Fibroblast of skin of left biceps (primary cell): ENCODE results near the gene ALPP.
"Not testable (repeated sequence)": the region's sequence is repeated elsewhere in the genome, so short reads cannot be mapped to it uniquely, and the experiment has no call there.

Experiments used
- DNase-seq, 2 experiments: peaks; one replicate each; pipeline ENCODE4 v3.0.0-alpha.2; 2013; ENCODE audit warnings: low read depth in 2 of 2

ALPP gene

GRCh38 chr2:232406556-232407310 lies 28.2 kb downstream of the ALPP start, which contains the start of gene ALPG:
Gene ALPG (plus strand): TSS chr2:232406844. CDS start chr2:232406895, 51 bp downstream.
- no peak for DNase-seq

DNA sequence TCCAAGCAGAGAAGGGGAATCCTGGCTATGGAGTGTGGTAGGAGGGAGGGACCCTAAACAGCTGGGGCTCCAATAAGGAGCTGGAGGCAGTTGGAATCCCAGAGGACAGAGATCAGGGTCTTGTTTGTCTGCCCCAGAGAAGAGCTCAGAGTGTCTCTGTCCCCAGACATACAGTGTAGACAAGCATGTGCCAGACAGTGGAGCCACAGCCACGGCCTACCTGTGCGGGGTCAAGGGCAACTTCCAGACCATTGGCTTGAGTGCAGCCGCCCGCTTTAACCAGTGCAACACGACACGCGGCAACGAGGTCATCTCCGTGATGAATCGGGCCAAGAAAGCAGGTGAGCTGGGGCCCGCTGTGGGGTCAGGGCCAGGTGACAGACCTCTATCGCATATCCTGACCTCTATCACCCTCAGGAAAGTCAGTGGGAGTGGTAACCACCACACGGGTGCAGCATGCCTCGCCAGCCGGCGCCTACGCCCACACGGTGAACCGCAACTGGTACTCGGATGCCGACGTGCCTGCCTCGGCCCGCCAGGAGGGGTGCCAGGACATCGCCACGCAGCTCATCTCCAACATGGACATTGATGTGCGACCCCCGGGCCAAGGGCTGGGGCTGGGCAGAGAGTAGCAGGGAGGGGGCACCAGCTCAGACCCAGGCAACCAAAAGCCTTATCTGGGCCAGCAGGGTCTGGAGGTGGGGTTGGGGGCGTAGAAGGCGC lies 29.0 kb downstream of the ALPP start:
- DNase-seq: not testable (repeated sequence)

DNA sequence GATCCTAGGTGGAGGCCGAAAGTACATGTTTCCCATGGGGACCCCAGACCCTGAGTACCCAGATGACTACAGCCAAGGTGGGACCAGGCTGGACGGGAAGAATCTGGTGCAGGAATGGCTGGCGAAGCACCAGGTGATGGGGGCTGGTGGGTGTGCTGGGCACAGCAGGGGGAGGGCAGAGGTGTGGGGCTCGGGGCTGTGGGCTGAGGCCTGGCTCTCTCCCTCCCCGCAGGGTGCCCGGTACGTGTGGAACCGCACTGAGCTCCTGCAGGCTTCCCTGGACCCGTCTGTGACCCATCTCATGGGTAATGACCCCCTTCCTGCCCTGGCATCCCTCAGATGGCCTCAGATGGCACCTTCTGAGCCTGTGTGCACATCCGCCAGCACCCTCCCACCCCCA lies 29.7 kb downstream of the ALPP start:
- not testable (repeated sequence) for DNase-seq

DNA sequence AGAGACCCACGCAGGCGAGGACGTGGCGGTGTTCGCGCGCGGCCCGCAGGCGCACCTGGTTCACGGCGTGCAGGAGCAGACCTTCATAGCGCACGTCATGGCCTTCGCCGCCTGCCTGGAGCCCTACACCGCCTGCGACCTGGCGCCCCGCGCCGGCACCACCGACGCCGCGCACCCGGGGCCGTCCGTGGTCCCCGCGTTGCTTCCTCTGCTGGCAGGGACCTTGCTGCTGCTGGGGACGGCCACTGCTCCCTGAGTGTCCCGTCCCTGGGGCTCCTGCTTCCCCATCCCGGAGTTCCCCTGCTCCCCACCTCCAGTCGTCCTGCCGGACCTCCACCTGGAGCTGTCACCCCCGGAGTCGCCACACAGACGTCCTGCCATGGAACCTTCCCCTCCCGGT lies 31.1 kb downstream of the ALPP start:
- not testable (repeated sequence) for DNase-seq

DNA sequence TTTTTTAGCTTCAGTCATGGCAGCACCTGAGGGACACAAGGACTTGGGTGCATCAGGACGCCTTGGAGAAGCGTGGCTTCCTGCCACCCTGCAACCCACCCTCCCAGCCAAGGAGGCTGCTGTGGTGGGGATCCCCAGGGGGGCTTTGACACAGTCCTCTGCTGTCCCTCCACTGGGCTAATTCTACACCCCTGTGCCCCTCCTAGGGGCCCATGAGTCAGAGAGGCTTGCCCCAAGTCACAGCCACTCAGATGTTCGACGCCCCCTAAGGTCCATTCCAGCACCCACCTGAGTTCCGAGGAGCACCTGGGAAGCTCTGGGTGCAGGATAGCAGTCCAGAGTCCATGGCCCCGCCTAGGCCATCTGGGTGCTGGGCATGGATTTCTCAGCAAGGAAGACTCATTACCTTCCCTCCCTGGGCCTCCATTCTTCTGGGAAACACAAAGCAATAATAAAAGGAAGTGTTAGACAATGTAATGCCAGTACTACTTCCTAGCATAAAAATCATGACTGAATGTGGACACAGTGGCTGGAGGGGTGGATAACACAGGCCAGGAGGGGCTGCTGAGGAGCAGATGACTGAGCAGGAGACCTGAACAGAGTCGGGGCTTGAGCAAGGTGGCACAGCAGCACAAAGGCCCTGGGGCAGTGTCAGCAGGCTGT lies 31.8 kb downstream of the ALPP start:
- DNase-seq: no peak

GRCh38 chr2:232411901-232412629 lies 33.5 kb downstream of the ALPP start:
- DNase-seq: no peak

- DNase-seq: no peak
Measured at GRCh38 chr2:232412986-232413385, 34.4 kb downstream of the ALPP start.

DNA sequence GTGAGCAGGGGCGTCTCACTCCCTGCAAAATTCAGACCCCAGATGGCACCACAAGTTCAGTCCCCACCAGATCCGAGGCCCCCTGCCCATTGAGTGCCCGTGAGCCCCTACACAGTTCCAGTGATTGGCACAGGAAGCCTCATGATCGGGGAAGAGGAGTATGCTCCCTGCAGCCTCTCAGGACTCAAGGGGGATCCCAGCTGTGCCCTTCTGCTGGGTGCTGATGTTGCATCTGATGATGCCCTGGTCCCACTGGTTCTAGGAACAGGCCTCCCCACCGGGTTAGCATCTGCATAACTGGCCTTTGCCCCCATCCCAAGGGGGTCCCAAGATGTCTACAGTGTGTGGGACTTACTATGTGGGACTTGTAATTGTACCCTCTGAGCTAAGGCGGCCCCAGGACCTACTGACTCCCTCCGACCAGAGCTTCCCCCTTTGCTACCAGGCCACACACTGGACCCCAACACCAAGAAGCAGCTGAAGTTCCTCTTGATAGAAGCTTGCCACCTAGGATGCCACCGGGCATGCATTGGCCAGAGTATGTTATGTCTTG lies 36.7 kb downstream of the ALPP start:
- no peak for DNase-seq

- DNase-seq: no peak
Measured at GRCh38 chr2:232415736-232416520, 37.4 kb downstream of the ALPP start.

DNA sequence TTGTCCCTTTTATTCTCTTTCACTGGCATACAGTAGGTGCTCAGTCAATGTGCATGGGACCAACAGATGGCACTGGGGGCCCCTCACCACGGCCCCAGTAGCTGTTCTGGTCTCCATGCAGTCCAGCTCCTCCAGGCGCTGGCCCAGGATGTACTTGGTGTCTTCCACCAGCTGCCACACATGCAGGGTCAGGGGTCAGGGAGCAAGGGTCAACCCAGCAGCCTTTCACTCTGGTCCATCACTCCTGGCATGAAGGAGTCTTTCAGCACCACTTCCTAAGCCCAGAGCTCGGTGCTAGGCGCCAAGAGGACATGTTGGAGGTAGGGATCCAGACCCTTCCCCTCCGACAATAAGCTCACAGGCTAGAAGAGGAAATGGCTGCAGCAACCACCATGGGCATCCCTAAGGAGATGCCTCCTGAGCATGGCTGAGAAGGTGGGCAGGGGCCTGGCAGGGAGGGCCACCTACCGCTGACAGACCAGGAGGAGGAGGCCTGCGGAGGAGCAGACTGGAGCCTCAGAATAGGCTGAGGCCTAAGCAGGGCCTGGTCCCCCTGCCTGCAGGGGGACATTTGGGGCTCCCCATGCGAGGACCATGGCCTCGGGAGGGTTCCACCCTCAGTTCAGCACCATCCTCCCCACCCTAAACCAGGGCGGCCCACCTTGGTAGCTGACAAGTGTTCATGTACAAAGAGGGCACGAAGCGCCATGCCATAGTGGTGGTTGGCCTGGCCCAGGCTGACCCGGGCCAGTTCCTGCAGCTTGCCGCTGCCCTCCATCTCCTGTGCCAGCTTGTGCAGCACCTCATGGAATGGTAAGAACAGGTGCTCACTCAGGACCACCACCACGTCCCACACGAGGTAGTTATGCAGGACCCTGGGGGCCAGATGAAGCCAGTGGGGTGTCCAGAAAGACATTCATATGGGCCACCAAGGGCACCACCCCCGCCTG lies 38.2 kb downstream of the ALPP start:
- DNase-seq: no peak

- DNase-seq: no peak
Measured at GRCh38 chr2:232417489-232417888, 38.9 kb downstream of the ALPP start.

GRCh38 chr2:232418056-232418455 lies 39.5 kb downstream of the ALPP start:
- DNase-seq: no peak

- DNase-seq: no peak
Measured at GRCh38 chr2:232418466-232419244, 40.1 kb downstream of the ALPP start.

DNA sequence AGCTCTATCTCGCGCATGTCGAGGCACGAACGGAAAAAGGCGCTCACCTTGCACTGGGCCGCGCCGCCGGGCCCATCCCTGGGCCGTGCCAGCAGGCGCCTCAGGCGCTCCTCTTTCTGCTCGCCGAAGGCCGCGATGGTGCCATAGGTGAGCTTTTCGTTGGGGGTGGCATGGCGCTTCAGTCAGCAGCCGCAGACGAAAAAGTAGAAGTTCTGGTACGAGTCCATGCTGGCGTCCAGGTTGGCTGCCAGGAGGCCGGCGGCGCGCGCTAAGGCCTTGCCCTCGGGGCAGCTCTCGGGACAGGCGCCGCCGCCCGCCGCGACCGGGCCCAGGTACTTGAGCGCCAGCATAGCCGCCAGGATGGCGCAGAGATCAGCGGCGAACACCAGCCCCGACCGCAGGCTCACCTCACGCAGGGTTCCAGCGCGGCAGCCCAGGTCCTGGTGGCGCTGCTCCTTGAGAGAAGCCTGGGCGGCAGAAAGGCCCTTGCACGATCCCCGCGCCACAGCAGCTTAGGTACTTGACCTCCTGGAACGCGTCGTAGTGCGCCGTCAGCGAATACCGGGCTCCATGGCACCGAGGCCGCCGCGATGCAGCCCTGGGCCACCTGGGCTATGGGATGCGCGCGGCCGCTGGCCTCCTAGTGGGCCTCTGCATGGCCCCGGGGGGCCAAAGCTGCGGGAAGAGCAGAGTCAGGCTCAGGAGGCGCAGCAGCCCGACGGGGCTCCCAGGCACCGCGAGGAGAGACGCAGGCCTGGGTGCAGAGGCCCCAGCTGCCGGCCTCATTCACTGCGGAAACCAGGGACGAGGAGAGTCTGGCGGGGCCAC lies 40.9 kb downstream of the ALPP start:
- DNase-seq: no peak

DNA sequence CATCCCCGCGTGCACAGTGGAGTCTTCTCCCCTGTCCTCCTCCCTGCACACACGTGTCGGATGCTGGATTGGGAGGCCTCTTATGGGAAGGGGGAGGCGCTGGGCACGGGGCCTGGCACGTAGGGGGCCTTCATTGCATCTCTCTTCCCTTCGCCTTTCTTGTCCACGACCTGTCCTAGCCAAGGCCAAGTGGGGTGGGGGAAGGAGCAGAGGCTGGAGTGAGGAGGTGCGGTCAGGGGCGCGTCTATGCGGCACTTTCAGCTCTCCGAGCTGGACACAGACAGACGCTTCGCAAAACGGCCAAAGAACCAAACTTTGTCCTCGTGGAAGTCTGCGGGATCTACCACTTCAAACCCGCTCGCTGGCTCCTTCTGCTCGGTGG lies 41.5 kb downstream of the ALPP start:
- DNase-seq: no peak

- DNase-seq: no peak
Measured at GRCh38 chr2:232420463-232421188, 42.1 kb downstream of the ALPP start.

DNA sequence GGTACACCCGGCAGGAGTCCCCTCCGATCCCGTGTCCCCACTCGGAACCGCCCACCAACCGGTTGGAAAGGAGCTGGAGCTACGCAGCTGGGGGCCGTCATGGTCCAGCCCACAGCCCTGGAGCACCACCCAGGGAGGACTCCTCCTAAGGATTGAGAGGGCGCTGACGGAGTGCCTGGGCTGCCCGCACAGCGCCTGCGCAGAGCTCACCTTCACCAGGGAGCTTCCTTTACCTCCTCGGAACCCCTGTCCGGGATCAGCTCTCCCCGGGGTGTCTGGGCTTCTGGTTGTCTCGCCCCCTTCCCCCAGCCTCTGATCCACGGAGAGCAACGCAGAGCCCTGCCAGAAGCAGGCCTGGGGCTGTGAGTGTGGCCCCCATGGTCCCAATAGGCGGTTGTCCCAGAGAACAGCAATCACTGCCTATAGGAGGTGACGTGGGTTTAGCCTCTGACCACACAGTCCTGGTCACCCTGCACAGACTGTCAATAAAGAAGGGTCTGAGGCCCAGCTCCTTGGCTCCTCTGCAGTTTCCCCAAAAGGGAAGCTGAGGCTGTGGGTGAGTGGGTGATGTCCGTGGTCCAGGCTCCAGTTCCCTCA lies 42.7 kb downstream of the ALPP start:
- no peak for DNase-seq
